Measurements from ENCODE around the gene FBLN1.
"Not testable (repeated sequence)": the region's sequence is repeated elsewhere in the genome, so short reads cannot be mapped to it uniquely, and the experiment has no call there.

Gene FBLN1

GRCh38 chr22:45542736-45543135, 40.1 kb downstream of the FBLN1 start:
- DNase-seq (ENCODE audit: low read depth, low spot score): not testable (repeated sequence)

GRCh38 chr22:45543243-45543642, 40.6 kb downstream of the FBLN1 start:
- DNase-seq (ENCODE audit: low read depth, low spot score): no peak
- H3K27ac ChIP-seq: no peak overlapping the region

More at GRCh38 chr22:45542736-45543135, 40.1 kb downstream of the FBLN1 start:
- H3K27ac ChIP-seq: not testable (repeated sequence)

- H3K27ac ChIP-seq: peak overlapping the region; percentile 67
- DNase-seq (ENCODE audit: low read depth, low spot score): no peak
Observed at GRCh38 chr22:45544588-45545170, 42.0 kb downstream of the FBLN1 start.

GRCh38 chr22:45546333-45547015, 43.8 kb downstream of the FBLN1 start:
- no peak for DNase-seq (ENCODE audit: low read depth, low spot score)
- no peak overlapping the region for H3K27ac ChIP-seq

GRCh38 chr22:45547016-45547345, 44.3 kb downstream of the FBLN1 start:
- H3K27ac ChIP-seq: no peak overlapping the region
- DNase-seq (ENCODE audit: low read depth, low spot score): no peak

GRCh38 chr22:45547731-45548130, 45.0 kb downstream of the FBLN1 start:
- H3K27ac ChIP-seq: no peak overlapping the region
- no peak for DNase-seq (ENCODE audit: low read depth, low spot score)

GRCh38 chr22:45548247-45548840, 45.7 kb downstream of the FBLN1 start:
- peak overlapping the region; percentile 89 for H3K27ac ChIP-seq
- DNase-seq (ENCODE audit: low read depth, low spot score): no peak

- DNase-seq (ENCODE audit: low read depth, low spot score): no peak
- H3K27ac ChIP-seq: peak overlapping the region; percentile 89
Observed at GRCh38 chr22:45548991-45549761, 46.5 kb downstream of the FBLN1 start.

GRCh38 chr22:45549762-45550378, 47.2 kb downstream of the FBLN1 start:
- no peak for DNase-seq (ENCODE audit: low read depth, low spot score)
- H3K27ac ChIP-seq: peak overlapping the region; percentile 89

GRCh38 chr22:45550416-45550815, 47.7 kb downstream of the FBLN1 start:
- DNase-seq (ENCODE audit: low read depth, low spot score): no peak

GRCh38 chr22:45550891-45551290, 48.2 kb downstream of the FBLN1 start:
- H3K27ac ChIP-seq: no peak overlapping the region
- no peak for DNase-seq (ENCODE audit: low read depth, low spot score)

More at GRCh38 chr22:45550416-45550815, 47.7 kb downstream of the FBLN1 start:
- H3K27ac ChIP-seq: peak overlapping the region; percentile 89

- DNase-seq (ENCODE audit: low read depth, low spot score): no peak
- no peak overlapping the region for H3K27ac ChIP-seq
Observed at GRCh38 chr22:45551310-45552016, 48.8 kb downstream of the FBLN1 start.

GRCh38 chr22:45552017-45552411, 49.3 kb downstream of the FBLN1 start:
- no peak for DNase-seq (ENCODE audit: low read depth, low spot score)
- no peak overlapping the region for H3K27ac ChIP-seq

GRCh38 chr22:45552580-45553350, 50.1 kb downstream of the FBLN1 start:
- no peak for DNase-seq (ENCODE audit: low read depth, low spot score)
- peak overlapping the region; percentile 64 for H3K27ac ChIP-seq

GRCh38 chr22:45553351-45554039, 50.8 kb downstream of the FBLN1 start:
- DNase-seq (ENCODE audit: low read depth, low spot score): no peak
- H3K27ac ChIP-seq: peak overlapping the region; percentile 64

- no peak for DNase-seq (ENCODE audit: low read depth, low spot score)
- no peak overlapping the region for H3K27ac ChIP-seq
Observed at GRCh38 chr22:45554040-45554406, 51.3 kb downstream of the FBLN1 start.

GRCh38 chr22:45554861-45555260, 52.2 kb downstream of the FBLN1 start:
- no peak for DNase-seq (ENCODE audit: low read depth, low spot score)
- H3K27ac ChIP-seq: no peak overlapping the region

- DNase-seq (ENCODE audit: low read depth, low spot score); H3K27ac ChIP-seq: not testable (repeated sequence)
Observed at GRCh38 chr22:45557926-45558325, 55.2 kb downstream of the FBLN1 start.

- H3K27ac ChIP-seq; DNase-seq (ENCODE audit: low read depth, low spot score): not testable (repeated sequence)
Observed at GRCh38 chr22:45560092-45560491, 57.4 kb downstream of the FBLN1 start.
